H9 (cell line): ENCODE measurements around the gene C16orf95. TPM values are rescaled to one million over a fixed set of nuclear protein-coding genes. Genes with fewer than 3 reads are reported as not detected.

Experiments used
- DNase-seq: peaks from one replicate; pipeline ENCODE4 v3.0.0-alpha.2; 2017
- H2AFZ ChIP-seq: one replicate; pipeline ENCODE4 v1.6.1; 2013; ENCODE audit warnings: mild to moderate bottlenecking, low read length, control low read depth, moderate library complexity
- H2AK5ac ChIP-seq: 2 replicates; pipeline ENCODE4 v1.6.1; 2013; ENCODE audit warnings: low read length, control low read depth, mixed read lengths; ENCODE audit not compliant: insufficient read length
- H2BK120ac ChIP-seq: one replicate; pipeline ENCODE4 v1.6.1; 2013; ENCODE audit warnings: low read depth, mild to moderate bottlenecking, low read length, control low read depth, inconsistent platforms; ENCODE audit not compliant: poor library complexity, severe bottlenecking
- H2BK12ac ChIP-seq: 2 replicates; pipeline ENCODE4 v1.6.1; 2013; ENCODE audit warnings: low read length, control low read depth, mixed read lengths, low read depth; ENCODE audit not compliant: insufficient read length
- H2BK15ac ChIP-seq: 2 replicates; pipeline ENCODE4 v1.6.1; 2013; ENCODE audit warnings: low read depth, low read length, control low read depth
- H2BK20ac ChIP-seq: one replicate; pipeline ENCODE4 v1.6.1; 2013; ENCODE audit warnings: low read depth, mild to moderate bottlenecking, low read length, control low read depth, inconsistent platforms; ENCODE audit not compliant: poor library complexity, severe bottlenecking
- H2BK5ac ChIP-seq: 2 replicates; pipeline ENCODE4 v1.6.1; 2013; ENCODE audit warnings: low read length, control low read depth, mixed read lengths; ENCODE audit not compliant: insufficient read length
- H3K14ac ChIP-seq: 2 replicates; pipeline ENCODE4 v1.6.1; 2013; ENCODE audit warnings: low read length, control low read depth; ENCODE audit not compliant: insufficient read depth
- H3K18ac ChIP-seq: 2 replicates; pipeline ENCODE4 v1.6.1; 2013; ENCODE audit warnings: low read depth, mild to moderate bottlenecking, mixed read lengths, low read length, control low read depth; ENCODE audit not compliant: insufficient read length
- H3K23ac ChIP-seq: 2 replicates; pipeline ENCODE4 v1.6.1; 2013; ENCODE audit warnings: low read length, control low read depth, mixed read lengths, low read depth; ENCODE audit not compliant: insufficient read length
- H3K23me2 ChIP-seq: 2 replicates; pipeline ENCODE4 v1.6.1; 2013; ENCODE audit warnings: low read depth, mild to moderate bottlenecking, mixed read lengths, low read length, control low read depth; ENCODE audit not compliant: insufficient read length, poor library complexity, severe bottlenecking
- H3K27ac ChIP-seq: 2 replicates; pipeline ENCODE4 v1.5.1; 2013; ENCODE audit warnings: low read length, control low read depth, mixed read lengths, low read depth; ENCODE audit not compliant: insufficient read length
- H3K27me3 ChIP-seq: 2 replicates; pipeline ENCODE4 v1.6.1; 2013; ENCODE audit warnings: low read length, control low read depth, inconsistent platforms; ENCODE audit not compliant: insufficient read depth
- H3K4ac ChIP-seq: 2 replicates; pipeline ENCODE4 v1.6.1; 2013; ENCODE audit warnings: low read depth, mild to moderate bottlenecking, control low read depth, inconsistent platforms, low read length, moderate library complexity
- H3K4me1 ChIP-seq: 2 replicates; pipeline ENCODE4 v1.6.1; 2013; ENCODE audit warnings: low read length, control low read depth, inconsistent platforms; ENCODE audit not compliant: insufficient read depth
- H3K4me2 ChIP-seq: 2 replicates; pipeline ENCODE4 v1.6.1; 2013; ENCODE audit warnings: low read length, control low read depth, mixed read lengths; ENCODE audit not compliant: insufficient read length, insufficient read depth
- H3K56ac ChIP-seq: 2 replicates; pipeline ENCODE4 v1.6.1; 2013; ENCODE audit warnings: low read depth, mild to moderate bottlenecking, mixed read lengths, low read length, control low read depth; ENCODE audit not compliant: insufficient read length
- H3K79me1 ChIP-seq: 2 replicates; pipeline ENCODE4 v1.6.1; 2013; ENCODE audit warnings: low read depth, mild to moderate bottlenecking, moderate library complexity, low read length, control low read depth, inconsistent platforms; ENCODE audit not compliant: insufficient read depth, poor library complexity, severe bottlenecking
- H3K79me2 ChIP-seq: 2 replicates; pipeline ENCODE4 v1.6.1; 2013; ENCODE audit warnings: low read length, control low read depth, inconsistent platforms; ENCODE audit not compliant: insufficient read depth
- H3K9ac ChIP-seq: 2 replicates; pipeline ENCODE4 v1.6.1; 2013; ENCODE audit warnings: low read length, control low read depth, mixed read lengths; ENCODE audit not compliant: insufficient read length; ENCODE audit errors: extremely low read depth
- H3K9me3 ChIP-seq: one replicate; pipeline ENCODE4 v1.6.1; 2013; ENCODE audit warnings: low read depth, low read length, inconsistent platforms; ENCODE audit not compliant: control insufficient read depth
- H3T11ph ChIP-seq: one replicate; pipeline ENCODE4 v1.6.1; 2013; ENCODE audit warnings: mild to moderate bottlenecking, low read length, control low read depth, inconsistent platforms
- H4K20me1 ChIP-seq: one replicate; pipeline ENCODE4 v1.6.1; 2013; ENCODE audit not compliant: control insufficient read depth, insufficient read length, insufficient read depth
- H4K5ac ChIP-seq: 2 replicates; pipeline ENCODE4 v1.6.1; 2013; ENCODE audit warnings: low read depth, mild to moderate bottlenecking, mixed read lengths, low read length, control low read depth; ENCODE audit not compliant: insufficient read length
- H4K8ac ChIP-seq: replicated peaks from 2 replicates; pipeline ENCODE4 v1.6.1; 2013; ENCODE audit warnings: low read length, control low read depth, mixed read lengths, low read depth; ENCODE audit not compliant: insufficient read length
- H4K91ac ChIP-seq: 2 replicates; pipeline ENCODE4 v1.6.1; 2013; ENCODE audit warnings: low read depth, mild to moderate bottlenecking, moderate library complexity, mixed read lengths, low read length, control low read depth; ENCODE audit not compliant: insufficient read length
- H3K27ac Mint-ChIP-seq, 3 experiments: 2 replicates in 2 of 3; 3 replicates in 1 of 3; pipeline ENCODE4 v1.8.0; 2020 to 2021; ENCODE audit warnings: mixed read lengths in 3 of 3, mild to moderate bottlenecking in 1 of 3, moderate library complexity in 1 of 3
- H3K27me3 Mint-ChIP-seq: 2 replicates; pipeline ENCODE4 v1.8.0; 2021; ENCODE audit warnings: low read depth, mild to moderate bottlenecking, moderate library complexity, mixed read lengths
- H3K36me3 Mint-ChIP-seq, 3 experiments: 2 replicates in 2 of 3; 3 replicates in 1 of 3; pipeline ENCODE4 v1.8.0; 2020 to 2021; ENCODE audit warnings: low read depth in 3 of 3, mixed read lengths in 3 of 3; ENCODE audit not compliant: insufficient read depth in 1 of 3
- H3K4me1 Mint-ChIP-seq, 2 experiments: 2 replicates each; pipeline ENCODE4 v1.8.0; 2020; ENCODE audit warnings: mixed read lengths in 2 of 2
- H3K4me3 Mint-ChIP-seq, 2 experiments: 2 replicates in 1 of 2; 3 replicates in 1 of 2; pipeline ENCODE4 v1.8.0; 2020 to 2021; ENCODE audit warnings: mild to moderate bottlenecking in 2 of 2, mixed read lengths in 2 of 2, moderate library complexity in 1 of 2
- H3K9me3 Mint-ChIP-seq, 2 experiments: 2 replicates in 1 of 2; 3 replicates in 1 of 2; pipeline ENCODE4 v1.8.0; 2020; ENCODE audit warnings: mild to moderate bottlenecking in 2 of 2, mixed read lengths in 2 of 2, moderate library complexity in 1 of 2
- CTCF ChIP-seq: fragments of 200-600 bp; sonication (generic); conservative IDR thresholded peaks from 3 replicates; pipeline ENCODE4 v1.8.0; 2021; ENCODE audit warnings: antibody characterized with exemption, mild to moderate bottlenecking
- WGBS: extraction: QIAGEN DNeasy Blood & Tissue Kit; methylation state at CpG from one replicate; pipeline ENCODE4 v1.1.7; 2013; ENCODE audit warnings: missing lambda C conversion rate, low lambda C conversion rate, mixed read lengths; ENCODE audit not compliant: insufficient read length; ENCODE audit errors: extremely low coverage; 5-methylcytosine and 5-hydroxymethylcytosine counted together
- total RNA-seq: library from RNA; stranded (reverse); gene quantifications from 2 replicates; pipeline ENCODE4 v1.2.1, GENCODE V29; 2021

The C16orf95 gene
- total RNA-seq, 1 experiment from 2014 or later = 5.6 TPM

GRCh38 chr16:87297407-87297806 is 19.8 kb downstream of the C16orf95 start:
- Histone ChIP-seq H2BK12ac (no peak overlapping the region), H3K18ac (no peak overlapping the region), H2AFZ (no peak overlapping the region), H2BK5ac (no peak overlapping the region), H3K14ac (no peak overlapping the region), H3K27me3 (no peaks in the 10 kb centered on the region), H2BK15ac (no peak overlapping the region), H3K27ac (no peak overlapping the region), H3K79me1 (no peaks in the 10 kb centered on the region), H3K4ac (no peak overlapping the region), H4K20me1 (peaks cover 3% of the 10 kb centered on the region), H3K79me2 (no peaks in the 10 kb centered on the region), H3T11ph (no peak overlapping the region), H4K8ac (no peak overlapping the region), H4K5ac (no peak overlapping the region), H3K4me1 (no peaks in the 10 kb centered on the region), H3K9me3 (peaks cover 3% of the 10 kb centered on the region), H2AK5ac (no peak overlapping the region), H3K23me2 (no peaks in the 10 kb centered on the region), H3K9ac (no peak overlapping the region), H2BK120ac (no peak overlapping the region), H3K23ac (no peak overlapping the region), H3K4me2 (no peak overlapping the region), H2BK20ac (no peak overlapping the region), H3K56ac (no peak overlapping the region), H4K91ac (no peak overlapping the region)
- Mint-ChIP-seq H3K9me3 (no peaks in the 10 kb centered on the region), H3K4me1 (peaks cover 3 to 5% of the 10 kb centered on the region in 2 experiments; a peak in 3 of 4 replicates), H3K4me3 (no peak overlapping the region), H3K36me3 (peaks cover 2 to 4% (median 4%) of the 10 kb centered on the region in 3 experiments; a peak in 5 of 7 replicates), H3K27ac (no peak overlapping the region), H3K27me3 (peaks cover 2% of the 10 kb centered on the region; the same call in 1 of the 2 replicates)
- no CpG with 5 or more reads among the region's 5 CpGs for WGBS
- TF ChIP-seq CTCF = no peak
- DNase-seq = no peak
